NB4 (cell line): ENCODE results near the gene SPATA31D4.
"Not testable (repeated sequence)": the region's sequence is repeated elsewhere in the genome, so short reads cannot be mapped to it uniquely, and the experiment has no call there.

ENCODE experiments used
- DNase-seq: peaks from one replicate; pipeline ENCODE4 v3.0.0; 2010; ENCODE audit warnings: low read depth
- H3K4me3 ChIP-seq: one replicate; pipeline ENCODE4 v1.5.1; 2011; ENCODE audit warnings: mild to moderate bottlenecking, low read depth, low read length, moderate library complexity
- MYC ChIP-seq: IDR thresholded peaks from 2 replicates; pipeline ENCODE4 v1.6.1; 2011; ENCODE audit warnings: low read depth, low read length
- POLR2A ChIP-seq: IDR thresholded peaks from 2 replicates; pipeline ENCODE4 v1.6.1; 2011; ENCODE audit warnings: mild to moderate bottlenecking; ENCODE audit not compliant: insufficient read length; ENCODE audit errors: extremely low read depth
- TF ChIP-seq, protein P1 (sequence below): IDR thresholded peaks from 2 replicates; pipeline ENCODE4 v1.6.1; 2011; ENCODE audit warnings: low read depth, low read length
- TF ChIP-seq, protein P2 (sequence below): IDR thresholded peaks from one replicate; pipeline ENCODE4 v1.5.1; 2012; ENCODE audit warnings: low read depth, low read length

Gene SPATA31D4

DNA sequence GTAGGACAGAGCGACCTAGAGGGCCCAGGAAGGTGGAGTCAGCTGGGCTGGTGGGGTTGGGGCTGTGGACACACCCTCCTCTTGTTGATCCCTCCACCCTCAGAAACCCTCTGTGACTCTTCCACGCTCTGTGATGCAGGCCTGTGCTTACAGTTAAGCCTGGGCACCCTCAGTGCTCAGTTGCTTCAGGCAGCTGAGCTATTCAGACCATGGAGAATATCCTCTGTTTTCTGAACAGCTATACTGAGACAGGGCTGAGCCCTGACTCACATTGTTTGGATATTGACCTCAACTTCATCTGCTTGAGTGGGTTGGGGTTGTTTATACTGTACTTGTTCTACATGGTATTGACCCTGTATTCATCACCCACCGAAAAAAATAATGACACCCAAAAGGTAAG, at the start of gene SPATA31D4:
Gene SPATA31D4 (plus strand): TSS at position 124 of the 400 bp plus-strand sequence. CDS start 86 bp downstream, at position 210.
- DNase-seq, H3K4me3 ChIP-seq: not testable (repeated sequence)

DNA sequence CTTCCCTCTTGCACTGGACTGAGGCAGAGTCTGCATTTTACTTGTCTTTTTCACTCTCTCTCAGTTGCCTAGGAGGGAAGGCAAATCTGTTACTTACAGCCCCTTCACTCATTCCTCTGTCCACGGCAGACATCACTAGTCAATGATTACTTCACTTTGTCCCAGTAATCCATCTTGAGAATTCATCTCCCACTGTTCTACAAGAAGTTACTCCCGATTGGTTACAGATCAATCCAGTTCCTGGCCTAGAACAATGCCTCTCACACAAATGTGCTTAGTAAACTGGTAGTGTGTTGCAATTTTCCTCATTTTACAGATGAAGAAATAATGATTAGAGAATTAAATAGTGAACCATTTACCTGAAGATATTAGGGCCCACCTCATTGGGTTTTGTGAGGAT, 49.7 kb upstream of the SPATA31D4 start:
- TF ChIP-seq POLR2A = no peak
- no peak for TF ChIP-seq MYC
- TF ChIP-seq, protein P1, sequence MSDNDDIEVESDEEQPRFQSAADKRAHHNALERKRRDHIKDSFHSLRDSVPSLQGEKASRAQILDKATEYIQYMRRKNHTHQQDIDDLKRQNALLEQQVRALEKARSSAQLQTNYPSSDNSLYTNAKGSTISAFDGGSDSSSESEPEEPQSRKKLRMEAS = no peak
- TF ChIP-seq, protein P2, sequence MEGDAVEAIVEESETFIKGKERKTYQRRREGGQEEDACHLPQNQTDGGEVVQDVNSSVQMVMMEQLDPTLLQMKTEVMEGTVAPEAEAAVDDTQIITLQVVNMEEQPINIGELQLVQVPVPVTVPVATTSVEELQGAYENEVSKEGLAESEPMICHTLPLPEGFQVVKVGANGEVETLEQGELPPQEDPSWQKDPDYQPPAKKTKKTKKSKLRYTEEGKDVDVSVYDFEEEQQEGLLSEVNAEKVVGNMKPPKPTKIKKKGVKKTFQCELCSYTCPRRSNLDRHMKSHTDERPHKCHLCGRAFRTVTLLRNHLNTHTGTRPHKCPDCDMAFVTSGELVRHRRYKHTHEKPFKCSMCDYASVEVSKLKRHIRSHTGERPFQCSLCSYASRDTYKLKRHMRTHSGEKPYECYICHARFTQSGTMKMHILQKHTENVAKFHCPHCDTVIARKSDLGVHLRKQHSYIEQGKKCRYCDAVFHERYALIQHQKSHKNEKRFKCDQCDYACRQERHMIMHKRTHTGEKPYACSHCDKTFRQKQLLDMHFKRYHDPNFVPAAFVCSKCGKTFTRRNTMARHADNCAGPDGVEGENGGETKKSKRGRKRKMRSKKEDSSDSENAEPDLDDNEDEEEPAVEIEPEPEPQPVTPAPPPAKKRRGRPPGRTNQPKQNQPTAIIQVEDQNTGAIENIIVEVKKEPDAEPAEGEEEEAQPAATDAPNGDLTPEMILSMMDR = no peak
- H3K4me3 ChIP-seq = no peak overlapping the region
- DNase-seq = no peak

DNA sequence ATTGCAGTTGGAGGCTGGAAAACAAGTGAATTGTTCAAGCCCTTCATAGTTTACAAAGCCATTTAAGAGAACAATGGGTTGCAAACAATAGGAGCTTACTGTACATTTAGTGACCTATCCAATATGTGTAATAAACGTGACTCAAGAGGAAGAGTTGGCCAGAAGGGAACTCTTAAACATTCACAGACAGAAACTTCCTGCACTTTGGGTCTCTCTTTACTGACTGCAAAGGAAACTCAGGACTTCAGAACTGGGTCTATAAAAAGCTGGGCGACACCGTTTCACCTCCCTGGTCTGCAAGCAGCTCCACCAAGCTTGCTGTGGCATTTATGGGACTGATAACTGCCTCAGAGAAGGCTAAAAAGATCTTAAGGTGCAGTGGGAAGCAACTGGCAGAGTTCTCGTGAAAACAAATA, 48.7 kb upstream of the SPATA31D4 start:
- no peak for DNase-seq
- no peak overlapping the region for H3K4me3 ChIP-seq
- TF ChIP-seq, protein P2 = no peak

DNA sequence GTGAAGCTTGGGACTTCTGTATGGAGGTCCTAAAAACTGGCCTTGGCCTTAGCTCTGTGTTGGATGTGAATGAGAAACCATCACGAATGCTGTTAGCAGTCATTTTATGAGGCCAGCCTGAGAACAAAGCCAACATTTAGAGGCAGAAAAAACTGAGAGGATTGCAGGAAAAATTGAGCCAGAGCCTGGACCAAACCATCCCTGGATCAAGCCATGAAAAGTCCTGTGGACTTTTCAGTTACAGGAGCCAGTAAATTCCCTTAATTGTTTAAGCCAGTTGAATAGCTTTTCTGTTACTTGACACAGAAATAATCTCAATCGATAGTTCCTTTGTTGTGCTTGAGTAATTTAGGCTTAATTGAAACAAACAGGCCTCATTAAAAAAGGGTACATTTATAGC, 42.6 kb upstream of the SPATA31D4 start:
- no peak for TF ChIP-seq MYC
- TF ChIP-seq, protein P2 = no peak
- TF ChIP-seq, protein P1 = no peak
- TF ChIP-seq POLR2A = no peak
- no peak for DNase-seq
- no peak overlapping the region for H3K4me3 ChIP-seq

DNA sequence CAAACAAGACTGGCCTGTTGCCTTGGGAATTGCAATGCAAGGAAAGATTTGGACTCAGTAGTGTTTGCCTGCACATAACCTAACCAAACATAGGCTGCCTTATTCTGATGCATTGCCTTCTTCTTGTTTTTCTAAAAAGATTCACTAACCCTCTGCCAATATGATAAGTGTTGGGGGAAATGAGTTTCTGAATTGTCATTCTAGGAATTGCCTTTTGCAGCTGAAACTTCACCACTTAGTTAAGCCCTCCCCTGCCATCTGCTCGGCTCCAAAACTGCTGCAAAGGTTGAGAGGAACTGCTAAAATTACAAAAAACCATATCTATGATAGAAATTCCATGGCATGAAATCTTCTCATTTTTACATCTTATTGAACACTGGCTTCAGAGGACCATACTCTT, 41.6 kb upstream of the SPATA31D4 start:
- no peak overlapping the region for H3K4me3 ChIP-seq
- DNase-seq = no peak
- TF ChIP-seq, protein P2 = no peak
- TF ChIP-seq MYC (no peak), POLR2A (no peak)
- TF ChIP-seq, protein P1 = no peak

DNA sequence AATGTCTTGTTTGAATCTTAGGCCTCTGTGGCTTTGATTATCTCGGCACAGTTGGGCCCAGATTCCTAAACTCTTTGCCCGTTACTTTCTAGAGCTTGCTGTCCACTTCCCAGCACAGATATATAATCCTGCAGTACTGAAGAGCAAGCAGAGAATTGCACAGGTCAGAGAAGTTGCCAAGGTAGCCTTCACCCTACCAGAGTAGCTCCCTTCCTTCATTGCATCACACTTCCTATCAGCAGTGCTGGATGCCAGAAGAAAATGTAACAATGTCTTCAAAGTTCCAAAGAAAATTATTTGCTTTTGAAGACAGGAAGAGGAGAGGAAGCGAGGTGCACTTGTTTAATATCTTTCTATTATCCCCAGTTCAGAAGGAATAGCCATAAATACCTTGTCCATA, 38.1 kb upstream of the SPATA31D4 start:
- no peak overlapping the region for H3K4me3 ChIP-seq
- TF ChIP-seq, protein P2 = no peak
- TF ChIP-seq, protein P1 = no peak
- TF ChIP-seq MYC (no peak), POLR2A (no peak)
- no peak for DNase-seq
